SKM-1 treated with dmso at 0.1 percent for 144 hours (cell line): ENCODE results near the gene NCOA3.
"Not testable (repeated sequence)": the region's sequence is repeated elsewhere in the genome, so short reads cannot be mapped to it uniquely, and the experiment has no call there.

ENCODE experiments used
- DNase-seq: peaks from one replicate; lab custom pipeline; 2025; ENCODE audit not compliant: unreplicated experiment; lab: John Stamatoyannopoulos, UW

The NCOA3 gene

GRCh38 chr20:47500082-47500481 is 1.6 kb upstream of the NCOA3 start:
- not testable (repeated sequence) for DNase-seq

GRCh38 chr20:47500554-47500953 is 1.1 kb upstream of the NCOA3 start:
- DNase-seq, result no peak

- no peak for DNase-seq
These were observed 588 bp upstream of the NCOA3 start for GRCh38 chr20:47501116-47501481.

- peak; percentile 89 for DNase-seq
These were observed 868 bp downstream of the NCOA3 start for GRCh38 chr20:47502271-47503239.

GRCh38 chr20:47503685-47504084 is 2.0 kb downstream of the NCOA3 start:
- DNase-seq, result no peak

GRCh38 chr20:47506335-47506734 is 4.6 kb downstream of the NCOA3 start:
- DNase-seq, result no peak

- DNase-seq, result no peak
These were observed 5.2 kb downstream of the NCOA3 start for GRCh38 chr20:47506850-47507249.

- not testable (repeated sequence) for DNase-seq
These were observed 5.7 kb downstream of the NCOA3 start for GRCh38 chr20:47507275-47507981.

GRCh38 chr20:47508278-47508677 is 6.6 kb downstream of the NCOA3 start:
- no peak for DNase-seq

- no peak for DNase-seq
These were observed 7.5 kb downstream of the NCOA3 start for GRCh38 chr20:47509104-47509661.

GRCh38 chr20:47509685-47510084 is 8.0 kb downstream of the NCOA3 start:
- no peak for DNase-seq

- no peak for DNase-seq
These were observed 14.2 kb downstream of the NCOA3 start for GRCh38 chr20:47515843-47516242.

GRCh38 chr20:47521059-47521808 is 19.5 kb downstream of the NCOA3 start:
- DNase-seq, result no peak

- DNase-seq, result no peak
These were observed 22.5 kb downstream of the NCOA3 start for GRCh38 chr20:47524015-47524784.

GRCh38 chr20:47527004-47527800 is 25.5 kb downstream of the NCOA3 start:
- DNase-seq, result no peak

GRCh38 chr20:47529840-47530239 is 28.2 kb downstream of the NCOA3 start:
- DNase-seq, result no peak

- peak; percentile 94 for DNase-seq
These were observed 29.8 kb downstream of the NCOA3 start for GRCh38 chr20:47531458-47531857.

GRCh38 chr20:47532002-47532401 is 30.3 kb downstream of the NCOA3 start:
- DNase-seq, result no peak

GRCh38 chr20:47533518-47534062 is 31.9 kb downstream of the NCOA3 start:
- DNase-seq, result no peak
